Adipocyte (in vitro differentiated cells): Measurements from ENCODE around the gene NCKAP5.

Experiments
- DNase-seq: peaks from one replicate; pipeline ENCODE4 v3.0.0-alpha.2; 2015; ENCODE audit warnings: low read depth
- H3K27me3 ChIP-seq: replicated peaks from 2 replicates; pipeline ENCODE4 v1.7.0; 2013; ENCODE audit warnings: mild to moderate bottlenecking, low read length, moderate library complexity; ENCODE audit not compliant: control insufficient read depth, insufficient read depth
- H3K36me3 ChIP-seq: 2 replicates; pipeline ENCODE4 v1.7.0; 2013; ENCODE audit warnings: low read length, mild to moderate bottlenecking, moderate library complexity; ENCODE audit not compliant: control insufficient read depth, insufficient read depth, severe bottlenecking
- H3K4me1 ChIP-seq: 2 replicates; pipeline ENCODE4 v1.7.0; 2013; ENCODE audit warnings: mild to moderate bottlenecking, low read length, moderate library complexity; ENCODE audit not compliant: control insufficient read depth, insufficient read depth
- H3K4me3 ChIP-seq: 2 replicates; pipeline ENCODE4 v1.7.0; 2013; ENCODE audit warnings: mild to moderate bottlenecking, low read length, moderate library complexity
- H3K9ac ChIP-seq: 2 replicates; pipeline ENCODE4 v1.7.0; 2013; ENCODE audit warnings: mild to moderate bottlenecking, low read length, moderate library complexity
- H3K9me3 ChIP-seq: 2 replicates; pipeline ENCODE4 v1.7.0; 2013; ENCODE audit warnings: mild to moderate bottlenecking, low read length, moderate library complexity; ENCODE audit not compliant: control insufficient read depth

The NCKAP5 gene

DNA sequence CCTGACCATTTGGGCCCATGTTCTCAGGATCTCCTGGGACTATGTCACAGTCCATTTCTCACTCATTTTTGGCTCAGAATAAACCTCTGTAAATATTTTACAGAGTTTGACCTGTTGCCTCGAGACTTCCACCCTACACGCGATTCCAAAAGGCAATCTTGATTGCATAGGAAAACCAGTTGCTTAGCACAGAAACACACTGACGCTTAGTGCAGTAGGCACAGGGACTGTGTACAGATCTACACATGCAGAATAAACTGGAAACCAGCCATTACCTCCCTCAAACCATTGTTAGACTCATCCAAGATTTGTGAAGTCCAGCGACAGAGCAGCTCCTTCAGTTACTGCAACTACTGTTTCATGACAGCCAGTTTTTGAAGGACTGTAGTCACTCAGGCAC is 73.0 kb downstream of the NCKAP5 start:
- H3K9ac ChIP-seq: no peak overlapping the region
- H3K36me3 ChIP-seq: no peaks in the 10 kb centered on the region
- peaks cover 2% of the 10 kb centered on the region for H3K4me1 ChIP-seq
- no peaks in the 10 kb centered on the region for H3K9me3 ChIP-seq
- no peak overlapping the region for H3K4me3 ChIP-seq
- H3K27me3 ChIP-seq: no peaks in the 10 kb centered on the region
- no peak for DNase-seq

DNA sequence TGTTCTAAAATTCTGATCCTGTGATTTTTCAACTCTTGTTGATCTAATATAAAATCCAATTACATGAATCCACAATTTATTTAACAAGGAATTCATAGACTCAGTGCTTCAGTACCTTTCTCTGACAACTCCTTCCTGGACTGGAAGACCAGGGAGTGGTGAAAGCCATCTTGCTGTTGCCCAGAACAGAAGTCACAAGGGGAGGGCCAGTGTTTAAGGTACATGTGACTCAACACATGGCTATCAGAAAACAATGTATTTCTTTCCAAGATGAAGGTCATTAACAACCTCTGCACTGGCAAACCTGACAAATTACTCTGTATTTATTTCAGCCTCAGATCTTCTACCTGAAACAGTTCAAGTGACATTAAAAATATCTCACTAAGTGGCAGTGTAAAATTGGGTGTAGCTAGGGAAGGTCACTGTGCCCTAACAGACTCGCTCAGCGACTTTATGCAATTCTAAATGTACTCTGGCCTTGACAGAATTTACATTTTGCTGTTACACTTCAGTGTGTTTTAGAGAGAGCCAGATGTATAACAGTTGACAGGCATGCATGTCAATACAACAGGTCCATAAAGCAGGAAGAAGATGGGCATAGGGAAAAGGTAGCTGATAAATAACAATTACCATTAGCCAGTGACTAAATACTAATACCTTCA is 75.4 kb downstream of the NCKAP5 start:
- H3K9ac ChIP-seq: no peak overlapping the region
- no peak overlapping the region for H3K4me3 ChIP-seq
- no peak for DNase-seq
- no peaks in the 10 kb centered on the region for H3K9me3 ChIP-seq
- no peaks in the 10 kb centered on the region for H3K27me3 ChIP-seq
- no peaks in the 10 kb centered on the region for H3K36me3 ChIP-seq
- peaks cover 6% of the 10 kb centered on the region for H3K4me1 ChIP-seq

DNA sequence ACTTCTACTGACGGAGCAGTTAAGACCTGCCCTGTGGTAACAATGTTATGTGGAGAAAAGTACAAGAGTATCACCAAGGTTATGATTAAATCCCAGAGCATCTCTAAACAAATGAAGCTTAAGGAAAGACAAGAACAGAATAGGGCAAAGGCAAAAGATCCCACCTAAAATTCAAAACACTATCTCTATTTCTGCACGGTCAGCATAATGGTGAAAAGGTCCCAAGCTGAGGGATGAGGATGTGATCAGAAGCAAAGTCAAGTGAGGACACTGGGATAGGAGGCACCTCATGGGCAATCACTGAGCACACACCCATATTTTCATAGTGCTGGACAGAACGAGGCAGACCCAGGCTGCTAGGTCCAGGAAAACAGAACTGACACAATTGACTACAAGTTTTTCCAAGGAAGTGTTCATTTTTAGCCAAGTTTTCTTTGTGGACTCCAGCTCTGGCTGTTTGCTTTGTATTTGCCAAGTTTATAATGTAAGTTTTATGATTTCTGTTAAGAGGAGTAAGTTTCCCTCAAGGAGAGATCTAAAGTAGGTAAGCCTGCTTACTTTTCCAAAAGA is 77.8 kb downstream of the NCKAP5 start:
- Histone ChIP-seq H3K9ac (no peak overlapping the region), H3K4me1 (peaks cover 6% of the 10 kb centered on the region), H3K9me3 (no peaks in the 10 kb centered on the region), H3K27me3 (no peaks in the 10 kb centered on the region), H3K4me3 (no peak overlapping the region), H3K36me3 (no peaks in the 10 kb centered on the region)
- no peak for DNase-seq

DNA sequence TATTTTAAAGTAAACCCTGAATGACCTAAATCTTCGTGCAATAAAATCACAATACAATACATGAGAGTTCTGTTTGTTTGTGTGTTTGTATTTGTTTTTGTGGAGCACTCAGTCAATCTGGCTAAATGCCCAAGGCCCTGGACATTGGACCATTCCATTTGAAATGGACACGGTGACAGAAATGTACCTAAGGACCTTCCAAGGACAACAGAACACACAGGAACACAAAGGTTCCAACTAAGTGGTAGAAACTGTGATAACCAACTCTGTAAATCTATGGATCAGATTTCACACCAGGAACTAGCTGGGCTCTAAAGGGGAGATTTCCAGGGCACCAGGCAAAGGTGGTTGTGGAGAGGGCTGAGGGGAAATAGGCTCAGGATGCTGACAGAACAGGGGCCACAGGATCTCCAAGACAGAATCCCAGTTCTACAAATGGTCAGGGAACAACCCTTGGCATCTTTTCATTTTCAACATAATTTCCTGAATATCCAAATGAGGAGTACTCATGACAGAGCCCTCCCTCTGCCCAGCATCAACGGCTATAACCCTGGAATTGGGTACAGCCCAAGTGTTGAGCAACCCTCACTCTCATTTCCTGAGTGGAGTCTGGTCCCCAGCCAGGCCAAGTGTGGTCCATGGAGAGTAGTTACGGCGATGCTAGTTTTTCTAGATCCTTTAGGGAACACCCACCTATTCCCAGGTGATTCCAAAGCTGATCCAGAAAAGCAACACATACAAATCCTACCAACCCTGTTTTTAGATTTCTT is 78.4 kb downstream of the NCKAP5 start:
- Histone ChIP-seq H3K4me3 (no peak overlapping the region), H3K27me3 (no peaks in the 10 kb centered on the region), H3K4me1 (peaks cover 6% of the 10 kb centered on the region), H3K9me3 (no peaks in the 10 kb centered on the region), H3K9ac (no peak overlapping the region), H3K36me3 (no peaks in the 10 kb centered on the region)
- no peak for DNase-seq

DNA sequence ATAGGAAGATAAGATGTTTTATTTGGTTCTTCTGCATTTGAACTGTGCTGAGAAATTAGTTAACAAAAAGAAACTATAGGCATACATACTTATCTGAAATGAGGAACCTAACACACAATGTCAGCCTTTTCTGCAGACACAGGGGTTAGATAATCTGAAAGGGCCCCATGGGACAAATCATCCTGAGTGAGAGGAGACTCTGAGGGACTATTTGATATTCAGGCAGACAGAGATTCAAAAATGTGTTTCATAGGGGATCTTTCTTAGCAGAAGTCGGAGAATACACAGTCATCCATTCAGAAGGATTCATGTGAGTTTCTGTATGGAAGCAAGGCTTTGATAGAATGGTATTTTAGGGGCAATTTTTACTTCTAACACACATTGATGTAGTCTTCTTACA is 79.1 kb downstream of the NCKAP5 start:
- Histone ChIP-seq H3K9me3 (no peaks in the 10 kb centered on the region), H3K4me1 (peaks cover 6% of the 10 kb centered on the region), H3K36me3 (no peaks in the 10 kb centered on the region), H3K27me3 (no peaks in the 10 kb centered on the region), H3K9ac (no peak overlapping the region), H3K4me3 (no peak overlapping the region)
- no peak for DNase-seq

DNA sequence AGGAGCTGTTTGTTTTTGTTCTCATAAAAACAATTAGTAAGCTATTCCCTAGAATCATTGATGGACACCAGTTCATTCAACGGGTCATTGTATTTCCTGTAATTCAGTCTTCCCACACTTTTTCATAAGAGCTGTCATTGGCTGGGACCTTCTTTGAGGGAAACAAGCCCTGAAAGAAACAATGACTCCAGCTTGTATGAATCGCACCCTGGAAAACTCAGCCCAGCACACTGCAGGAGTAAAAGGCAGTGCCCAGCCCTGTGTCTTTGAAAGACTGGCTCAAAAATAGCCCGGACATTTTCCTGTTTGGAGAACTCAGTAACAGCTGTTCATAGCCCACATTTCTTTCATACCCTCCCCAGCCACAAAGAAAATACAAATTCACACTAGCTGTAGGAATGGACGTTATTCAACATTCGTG is 81.5 kb downstream of the NCKAP5 start:
- no peak for DNase-seq
- H3K9ac ChIP-seq: no peak overlapping the region
- no peaks in the 10 kb centered on the region for H3K36me3 ChIP-seq

DNA sequence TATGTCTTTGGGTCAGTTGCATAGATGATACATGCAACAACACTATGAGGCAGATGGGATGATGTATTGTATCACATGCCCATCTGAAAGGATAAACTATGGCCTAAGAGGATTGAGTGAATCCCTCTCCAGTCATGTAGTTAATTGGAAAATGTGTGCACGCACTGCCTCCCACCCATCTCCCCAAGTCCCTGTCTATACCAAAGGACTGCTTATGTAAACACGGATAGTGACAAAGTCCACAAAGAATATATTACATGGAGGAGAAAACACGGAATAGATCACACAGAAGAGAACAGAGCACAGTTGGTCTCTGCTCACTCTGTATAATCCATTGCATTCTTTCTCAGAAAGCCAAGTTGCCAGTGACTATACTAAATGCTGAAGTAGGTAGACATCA is 82.4 kb downstream of the NCKAP5 start:
- Histone ChIP-seq H3K4me3 (no peak overlapping the region), H3K9ac (no peak overlapping the region), H3K36me3 (no peaks in the 10 kb centered on the region), H3K9me3 (no peaks in the 10 kb centered on the region), H3K4me1 (peaks cover 6% of the 10 kb centered on the region), H3K27me3 (no peaks in the 10 kb centered on the region)
- DNase-seq: no peak

More for the DNA sequence above, 81.5 kb downstream of the NCKAP5 start:
- Histone ChIP-seq H3K4me1 (peaks cover 6% of the 10 kb centered on the region), H3K4me3 (no peak overlapping the region), H3K27me3 (no peaks in the 10 kb centered on the region), H3K9me3 (no peaks in the 10 kb centered on the region)

DNA sequence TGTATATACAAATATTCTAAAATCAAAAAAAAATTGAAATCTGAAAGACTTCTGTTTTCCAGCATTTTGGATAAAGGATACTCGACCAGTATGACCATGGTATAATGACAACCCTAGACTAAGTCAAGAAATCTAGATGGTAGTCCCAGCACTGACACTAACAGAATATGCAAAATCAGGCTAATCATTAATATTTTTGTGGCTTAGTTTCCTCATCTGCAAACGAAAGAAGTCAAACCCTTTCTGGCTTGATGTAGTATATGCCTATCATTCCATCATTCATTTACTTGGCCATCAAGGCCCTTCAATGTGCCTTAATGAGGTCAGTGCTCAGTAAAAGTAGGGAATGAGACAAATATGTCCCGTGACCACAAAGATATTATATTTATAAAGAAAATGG is 83.5 kb downstream of the NCKAP5 start:
- Histone ChIP-seq H3K36me3 (no peaks in the 10 kb centered on the region), H3K4me3 (no peak overlapping the region), H3K27me3 (no peaks in the 10 kb centered on the region), H3K9ac (no peak overlapping the region), H3K4me1 (peaks cover 2% of the 10 kb centered on the region), H3K9me3 (no peaks in the 10 kb centered on the region)
- no peak for DNase-seq

DNA sequence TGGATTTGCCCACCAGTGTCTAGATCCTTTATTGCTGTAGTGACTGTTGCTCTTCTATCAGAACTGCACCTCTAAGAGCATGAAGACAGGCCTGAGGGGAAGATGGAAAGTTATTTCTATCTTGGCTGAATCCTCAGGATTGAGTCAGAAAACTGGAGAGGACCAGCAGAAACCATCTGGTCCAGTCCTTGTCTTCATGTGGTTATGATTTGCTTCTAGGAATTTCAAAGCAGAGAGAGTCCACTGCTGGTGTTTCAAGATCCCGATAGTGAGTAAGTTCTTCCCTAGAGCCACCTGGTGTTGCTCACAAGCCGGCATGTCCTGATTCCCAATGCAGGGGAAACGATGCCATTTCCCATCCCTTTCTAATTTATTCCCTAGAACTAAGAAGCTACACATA is 84.2 kb downstream of the NCKAP5 start:
- Histone ChIP-seq H3K9ac (no peak overlapping the region), H3K4me1 (no peaks in the 10 kb centered on the region), H3K4me3 (no peak overlapping the region), H3K9me3 (no peaks in the 10 kb centered on the region), H3K27me3 (no peaks in the 10 kb centered on the region), H3K36me3 (no peaks in the 10 kb centered on the region)
- DNase-seq: peak; percentile 29

DNA sequence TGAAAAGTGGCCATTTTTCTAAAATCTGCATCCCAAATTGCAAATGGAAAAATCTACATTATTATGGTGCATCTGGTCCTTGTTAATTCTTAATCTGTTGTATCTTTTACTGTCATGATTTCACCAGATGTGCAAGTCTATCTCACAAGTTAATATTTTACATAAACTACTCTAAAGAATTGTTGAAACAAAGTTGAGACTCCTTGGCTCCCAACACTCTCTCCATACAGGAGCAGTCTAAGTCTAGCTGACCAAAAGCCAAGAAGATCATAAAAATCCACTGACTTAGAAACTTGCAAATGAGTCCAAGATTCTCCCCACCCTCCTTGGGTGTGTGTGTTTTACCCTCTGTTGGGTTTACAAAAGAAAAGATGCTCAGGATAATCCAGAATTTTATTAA is 85.1 kb downstream of the NCKAP5 start:
- Histone ChIP-seq H3K9ac (no peak overlapping the region), H3K4me3 (no peak overlapping the region), H3K4me1 (no peaks in the 10 kb centered on the region), H3K36me3 (no peaks in the 10 kb centered on the region), H3K9me3 (no peaks in the 10 kb centered on the region), H3K27me3 (no peaks in the 10 kb centered on the region)
- DNase-seq: no peak

DNA sequence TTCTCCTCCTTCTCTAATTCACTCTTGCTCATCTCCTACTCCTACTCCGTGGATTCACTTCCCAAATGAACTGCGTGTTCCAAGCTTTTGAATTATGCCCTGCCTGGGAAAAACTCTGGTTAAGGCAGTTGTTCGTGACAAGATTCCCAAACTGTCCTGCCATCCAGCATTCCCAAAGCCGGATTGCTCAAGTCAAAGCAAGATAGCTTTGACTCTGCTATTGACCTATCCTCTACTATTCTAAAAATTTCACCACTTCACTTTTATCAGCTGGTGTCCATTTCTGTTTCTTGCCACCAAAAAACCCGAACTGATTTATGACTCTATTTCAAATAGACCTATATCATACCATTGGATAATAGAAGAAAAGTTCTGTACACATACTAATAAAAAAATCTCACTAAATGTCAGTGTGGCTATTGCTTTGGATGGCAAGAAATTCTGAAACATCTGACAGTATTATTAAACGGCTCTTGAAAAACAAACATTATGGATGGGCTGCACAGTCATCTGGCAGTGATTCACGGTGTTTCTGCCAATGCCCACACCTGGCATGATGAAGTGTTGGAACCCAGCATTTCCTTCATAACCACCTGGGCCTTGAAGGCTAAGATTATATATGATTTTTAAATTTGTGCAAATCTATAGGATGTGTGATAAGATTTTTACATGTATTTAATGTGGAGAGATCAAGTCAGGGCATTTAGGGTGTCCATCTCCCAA is 87.4 kb downstream of the NCKAP5 start:
- H3K9ac ChIP-seq: no peak overlapping the region
- no peak overlapping the region for H3K4me3 ChIP-seq
- DNase-seq: no peak
- no peaks in the 10 kb centered on the region for H3K4me1 ChIP-seq
- H3K36me3 ChIP-seq: no peaks in the 10 kb centered on the region
- no peaks in the 10 kb centered on the region for H3K27me3 ChIP-seq
- no peaks in the 10 kb centered on the region for H3K9me3 ChIP-seq
